DOHH2 (cell line): Measurements from ENCODE around the gene TMEM164.

Experiments used
- H3F3A ChIP-seq: fragments of 200-600 bp; sonication (generic), shearing (Covaris generic); 2 replicates; pipeline ENCODE4 v1.6.0; 2016; ENCODE audit warnings: antibody characterized with exemption, mild to moderate bottlenecking; ENCODE audit not compliant: control insufficient read depth, insufficient read depth
- H3K27ac ChIP-seq: fragments of 200-600 bp; sonication (generic); 2 replicates; pipeline ENCODE4 v1.5.1; 2014; ENCODE audit warnings: low read depth, mild to moderate bottlenecking, low read length, moderate library complexity
- H3K27me3 ChIP-seq: fragments of 200-600 bp; sonication (generic); 2 replicates; pipeline ENCODE4 v1.6.1; 2014; ENCODE audit warnings: mild to moderate bottlenecking, low read length, mixed read lengths; ENCODE audit not compliant: control insufficient read depth
- H3K36me3 ChIP-seq: fragments of 200-600 bp; sonication (generic); 2 replicates; pipeline ENCODE4 v1.6.1; 2014; ENCODE audit warnings: mild to moderate bottlenecking, low read length, moderate library complexity, mixed read lengths; ENCODE audit not compliant: control insufficient read depth
- H3K4me1 ChIP-seq: fragments of 200-600 bp; sonication (generic); 2 replicates; pipeline ENCODE4 v1.6.1; 2014; ENCODE audit warnings: mild to moderate bottlenecking, low read length, mixed read lengths; ENCODE audit not compliant: control insufficient read depth
- H3K4me2 ChIP-seq: fragments of 200-600 bp; sonication (generic); 2 replicates; pipeline ENCODE4 v1.6.0; 2014; ENCODE audit warnings: mild to moderate bottlenecking, low read length, moderate library complexity
- H3K4me3 ChIP-seq: fragments of 200-600 bp; sonication (generic); 2 replicates; pipeline ENCODE4 v1.5.1; 2014; ENCODE audit warnings: mild to moderate bottlenecking, low read length, mixed read lengths
- H3K79me2 ChIP-seq: fragments of 200-600 bp; sonication (generic); 2 replicates; pipeline ENCODE4 v1.6.1; 2014; ENCODE audit warnings: mild to moderate bottlenecking, low read length, mixed read lengths; ENCODE audit not compliant: control insufficient read depth
- H3K9me2 ChIP-seq: fragments of 200-600 bp; sonication (generic); replicated peaks from 2 replicates; pipeline ENCODE4 v1.6.1; 2014; ENCODE audit warnings: mild to moderate bottlenecking, low read length, mixed read lengths; ENCODE audit not compliant: control insufficient read depth
- H3K9me3 ChIP-seq: fragments of 200-600 bp; sonication (generic); 2 replicates; pipeline ENCODE4 v1.6.1; 2014; ENCODE audit warnings: antibody characterized with exemption, low read length, mixed read lengths; ENCODE audit not compliant: control insufficient read depth, insufficient read depth
- H4K20me1 ChIP-seq: fragments of 200-600 bp; sonication (generic); 2 replicates; pipeline ENCODE4 v1.6.0; 2014; ENCODE audit warnings: low read depth, mild to moderate bottlenecking, antibody characterized with exemption, low read length, moderate library complexity; ENCODE audit not compliant: control insufficient read depth, insufficient read depth
- EZH2phosphoT487 ChIP-seq: fragments of 200-600 bp; sonication (generic); IDR thresholded peaks from 2 replicates; pipeline ENCODE4 v1.6.1; 2017; ENCODE audit warnings: borderline replicate concordance, mild to moderate bottlenecking, antibody characterized with exemption, low read length, moderate library complexity, mixed read lengths
- TF ChIP-seq, protein P1 (sequence below): fragments of 200-600 bp; sonication (generic); IDR thresholded peaks from one replicate; pipeline ENCODE4 v1.5.1; 2014; ENCODE audit warnings: antibody characterized with exemption, mild to moderate bottlenecking, low read depth, low read length; ENCODE audit not compliant: poor library complexity, severe bottlenecking

TMEM164 gene

DNA sequence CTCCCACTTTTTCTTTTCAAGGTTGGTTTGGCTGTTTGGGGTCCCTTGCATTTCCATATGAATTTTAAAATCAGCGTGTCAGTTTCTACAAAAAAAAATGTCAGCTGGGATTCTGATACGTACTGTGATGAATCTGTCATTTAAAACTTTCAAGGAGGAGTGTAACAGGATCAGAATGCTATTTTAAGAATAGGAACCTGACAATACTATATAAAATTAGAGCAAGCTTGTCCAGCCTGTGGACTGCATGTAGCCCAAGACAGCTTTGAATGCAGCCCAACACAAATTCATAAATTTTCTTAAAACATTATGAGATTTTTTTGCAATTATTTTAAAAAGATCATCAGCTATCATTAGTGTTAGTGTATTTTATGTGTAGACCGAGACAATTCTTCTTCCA is 56.5 kb downstream of the TMEM164 start:
- Histone ChIP-seq H3K9me3 (no peaks in the 10 kb centered on the region), H4K20me1 (no peaks in the 10 kb centered on the region), H3K27ac (no peak overlapping the region), H3K4me3 (no peak overlapping the region), H3K79me2 (no peaks in the 10 kb centered on the region), H3K9me2 (no peaks in the 10 kb centered on the region), H3K36me3 (no peaks in the 10 kb centered on the region), H3K4me2 (no peak overlapping the region), H3K27me3 (no peaks in the 10 kb centered on the region), H3F3A (no peaks in the 10 kb centered on the region), H3K4me1 (no peaks in the 10 kb centered on the region)
- TF ChIP-seq, protein P1, sequence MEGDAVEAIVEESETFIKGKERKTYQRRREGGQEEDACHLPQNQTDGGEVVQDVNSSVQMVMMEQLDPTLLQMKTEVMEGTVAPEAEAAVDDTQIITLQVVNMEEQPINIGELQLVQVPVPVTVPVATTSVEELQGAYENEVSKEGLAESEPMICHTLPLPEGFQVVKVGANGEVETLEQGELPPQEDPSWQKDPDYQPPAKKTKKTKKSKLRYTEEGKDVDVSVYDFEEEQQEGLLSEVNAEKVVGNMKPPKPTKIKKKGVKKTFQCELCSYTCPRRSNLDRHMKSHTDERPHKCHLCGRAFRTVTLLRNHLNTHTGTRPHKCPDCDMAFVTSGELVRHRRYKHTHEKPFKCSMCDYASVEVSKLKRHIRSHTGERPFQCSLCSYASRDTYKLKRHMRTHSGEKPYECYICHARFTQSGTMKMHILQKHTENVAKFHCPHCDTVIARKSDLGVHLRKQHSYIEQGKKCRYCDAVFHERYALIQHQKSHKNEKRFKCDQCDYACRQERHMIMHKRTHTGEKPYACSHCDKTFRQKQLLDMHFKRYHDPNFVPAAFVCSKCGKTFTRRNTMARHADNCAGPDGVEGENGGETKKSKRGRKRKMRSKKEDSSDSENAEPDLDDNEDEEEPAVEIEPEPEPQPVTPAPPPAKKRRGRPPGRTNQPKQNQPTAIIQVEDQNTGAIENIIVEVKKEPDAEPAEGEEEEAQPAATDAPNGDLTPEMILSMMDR, result no peak
- no peak for TF ChIP-seq EZH2phosphoT487

DNA sequence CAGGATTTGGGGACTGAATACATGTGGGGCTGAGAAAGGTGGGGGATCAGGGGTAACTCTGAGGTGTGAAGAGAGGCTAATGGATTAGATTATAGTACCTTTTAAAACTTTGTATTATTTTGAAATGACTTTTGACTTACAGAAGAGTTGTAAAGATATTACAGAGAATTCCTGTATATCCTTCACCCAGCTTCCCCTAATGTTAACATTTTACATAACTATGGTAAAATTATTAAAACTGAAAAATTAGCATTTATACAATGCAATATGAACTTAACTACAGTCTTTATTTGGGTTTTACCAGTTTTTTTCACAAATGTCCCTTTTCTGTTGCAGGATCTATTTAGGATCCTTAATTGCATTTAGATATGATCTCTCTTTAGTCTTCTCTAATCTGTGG is 57.4 kb downstream of the TMEM164 start:
- no peak overlapping the region for H3K4me2 ChIP-seq
- H3K36me3 ChIP-seq, result no peaks in the 10 kb centered on the region
- H3K4me3 ChIP-seq, result no peak overlapping the region
- H3K4me1 ChIP-seq, result no peaks in the 10 kb centered on the region
- H3K27me3 ChIP-seq, result no peaks in the 10 kb centered on the region
- no peaks in the 10 kb centered on the region for H4K20me1 ChIP-seq
- no peak overlapping the region for H3K27ac ChIP-seq
- no peak for TF ChIP-seq EZH2phosphoT487
- TF ChIP-seq, protein P1, result no peak
- no peaks in the 10 kb centered on the region for H3K9me3 ChIP-seq
- no peaks in the 10 kb centered on the region for H3K79me2 ChIP-seq
- no peaks in the 10 kb centered on the region for H3F3A ChIP-seq
- H3K9me2 ChIP-seq, result no peaks in the 10 kb centered on the region

DNA sequence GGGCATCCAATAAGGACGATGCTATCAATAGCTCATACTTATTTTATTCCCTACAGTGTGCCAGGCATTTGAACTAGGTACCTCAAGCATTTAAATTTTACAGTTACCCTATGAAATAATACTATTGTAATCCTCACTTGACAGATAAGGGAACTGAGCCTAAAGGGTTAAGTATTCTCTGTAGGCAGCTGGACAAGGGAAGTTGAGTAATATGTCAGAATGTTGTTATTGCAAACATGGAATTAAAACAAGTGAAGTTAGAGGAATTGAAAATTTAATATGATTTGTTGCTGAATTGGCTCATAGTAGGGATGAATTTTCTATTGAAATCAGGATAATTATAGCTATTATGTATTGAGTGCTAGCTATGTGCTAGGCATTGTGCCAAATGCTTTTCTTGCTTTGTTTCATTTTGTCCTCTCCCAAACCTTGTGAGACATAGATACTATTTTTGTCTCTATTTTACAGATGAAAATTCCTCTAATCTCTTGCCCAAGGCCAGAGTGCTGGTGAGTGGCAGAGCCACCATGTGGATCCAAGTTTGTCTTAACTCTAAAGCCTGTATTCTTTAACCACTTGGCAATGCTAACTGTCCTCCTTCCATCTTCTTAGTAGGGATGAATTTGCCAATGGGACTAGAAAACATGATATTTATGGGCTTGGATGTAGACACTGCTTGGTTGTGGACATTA is 58.1 kb downstream of the TMEM164 start:
- H3K4me3 ChIP-seq, result no peak overlapping the region
- H3K79me2 ChIP-seq, result no peaks in the 10 kb centered on the region
- H3K4me1 ChIP-seq, result no peaks in the 10 kb centered on the region
- H4K20me1 ChIP-seq, result no peaks in the 10 kb centered on the region
- no peak overlapping the region for H3K4me2 ChIP-seq
- no peaks in the 10 kb centered on the region for H3K9me2 ChIP-seq
- TF ChIP-seq EZH2phosphoT487, result no peak
- TF ChIP-seq, protein P1, result no peak
- no peaks in the 10 kb centered on the region for H3F3A ChIP-seq
- no peaks in the 10 kb centered on the region for H3K27me3 ChIP-seq
- no peak overlapping the region for H3K27ac ChIP-seq
- no peaks in the 10 kb centered on the region for H3K9me3 ChIP-seq
- no peaks in the 10 kb centered on the region for H3K36me3 ChIP-seq
